Calu3 (cell line): ENCODE measurements around the gene BST2. TPM values are rescaled to one million over a fixed set of nuclear protein-coding genes. Genes with fewer than 3 reads are reported as not detected.

Experiments used
- BruUV-seq: library from RNA; stranded (reverse); fragments of 400-500 nt; replicated peaks from 2 replicates; lab custom pipeline; 2021; lab: Mats Ljungman, UMichigan
- CTCF ChIA-PET: fragments of 300-600 bp; sonication (Branson Sonifier 250); formaldehyde crosslinking; loops from one replicate; lab custom pipeline; 2022; ENCODE audit warnings: antibody characterized with exemption; lab: Charles Lee
- DNase-seq: peaks from one replicate; pipeline ENCODE4 v3.0.0; 2022
- H3K27ac Mint-ChIP-seq: one replicate; pipeline ENCODE4 v1.8.0; 2022; ENCODE audit warnings: mixed read lengths; ENCODE audit not compliant: unreplicated experiment
- H3K27me3 Mint-ChIP-seq: one replicate; pipeline ENCODE4 v1.8.0; 2022; ENCODE audit warnings: mixed read lengths; ENCODE audit not compliant: unreplicated experiment
- H3K36me3 Mint-ChIP-seq: one replicate; pipeline ENCODE4 v1.8.0; 2022; ENCODE audit warnings: mild to moderate bottlenecking, moderate library complexity, mixed read lengths; ENCODE audit not compliant: insufficient read depth, unreplicated experiment
- H3K4me1 Mint-ChIP-seq: one replicate; pipeline ENCODE4 v1.8.0; 2022; ENCODE audit warnings: mild to moderate bottlenecking, low read depth, mixed read lengths; ENCODE audit not compliant: unreplicated experiment
- H3K4me3 Mint-ChIP-seq: one replicate; pipeline ENCODE4 v1.8.0; 2022; ENCODE audit warnings: mild to moderate bottlenecking, low read depth, moderate library complexity, mixed read lengths; ENCODE audit not compliant: unreplicated experiment
- H3K9me3 Mint-ChIP-seq: one replicate; pipeline ENCODE4 v1.8.0; 2022; ENCODE audit warnings: low read depth, mixed read lengths; ENCODE audit not compliant: unreplicated experiment
- CTCF ChIP-seq: fragments of 200-600 bp; IDR thresholded peaks from one replicate; pipeline ENCODE4 v1.8.0; 2022; ENCODE audit warnings: antibody characterized with exemption; ENCODE audit not compliant: unreplicated experiment
- intact Hi-C: fragments of 100-400 bp; cut with micrococcal nuclease; formaldehyde crosslinking; loops from one replicate; pipeline ENCODE4 v1.10.0; 2022; ENCODE audit not compliant: unreplicated experiment
- total RNA-seq: library from RNA; stranded (reverse); gene quantifications from 2 replicates; pipeline ENCODE4 v1.2.3, GENCODE V29; 2022

Gene BST2
- total RNA-seq, 1 experiment from 2014 or later = 0.94 TPM

GRCh38 chr19:17415121-17415520 is 9.7 kb upstream of the BST2 start:
- H3K36me3 Mint-ChIP-seq = peaks cover 11% of the 10 kb centered on the region
- no peak overlapping the region for H3K27ac Mint-ChIP-seq
- no peaks in the 10 kb centered on the region for H3K9me3 Mint-ChIP-seq
- H3K4me3 Mint-ChIP-seq = no peak overlapping the region
- no peaks in the 10 kb centered on the region for H3K4me1 Mint-ChIP-seq
- TF ChIP-seq CTCF = no peak
- CTCF ChIA-PET = no interaction called here
- intact Hi-C loops = no loop called here
- no peak for DNase-seq
- no TSS peak for BruUV-seq
- peaks cover 21% of the 10 kb centered on the region for H3K27me3 Mint-ChIP-seq

GRCh38 chr19:17414097-17414496 is 8.7 kb upstream of the BST2 start:
- H3K4me3 Mint-ChIP-seq = no peak overlapping the region
- no peak for TF ChIP-seq CTCF
- intact Hi-C loops = no loop called here
- CTCF ChIA-PET = no interaction called here
- H3K27ac Mint-ChIP-seq = no peak overlapping the region
- BruUV-seq = no TSS peak
- H3K9me3 Mint-ChIP-seq = no peaks in the 10 kb centered on the region
- H3K36me3 Mint-ChIP-seq = peaks cover 1% of the 10 kb centered on the region
- DNase-seq = no peak
- H3K27me3 Mint-ChIP-seq = peaks cover 21% of the 10 kb centered on the region
- no peaks in the 10 kb centered on the region for H3K4me1 Mint-ChIP-seq

GRCh38 chr19:17411801-17412200 is 6.4 kb upstream of the BST2 start:
- H3K4me1 Mint-ChIP-seq = no peaks in the 10 kb centered on the region
- no peak overlapping the region for H3K27ac Mint-ChIP-seq
- H3K4me3 Mint-ChIP-seq = no peak overlapping the region
- H3K9me3 Mint-ChIP-seq = no peaks in the 10 kb centered on the region
- intact Hi-C loops = no loop called here
- no peak for TF ChIP-seq CTCF
- no TSS peak for BruUV-seq
- H3K36me3 Mint-ChIP-seq = no peaks in the 10 kb centered on the region
- CTCF ChIA-PET = no interaction called here
- DNase-seq = no peak
- H3K27me3 Mint-ChIP-seq = peaks cover 21% of the 10 kb centered on the region

- Mint-ChIP-seq H3K4me3 (no peak overlapping the region), H3K27ac (no peak overlapping the region), H3K36me3 (no peaks in the 10 kb centered on the region), H3K4me1 (no peaks in the 10 kb centered on the region), H3K9me3 (no peaks in the 10 kb centered on the region), H3K27me3 (peaks cover 21% of the 10 kb centered on the region)
- intact Hi-C loops = no loop called here
- no peak for TF ChIP-seq CTCF
- no TSS peak for BruUV-seq
- DNase-seq = no peak
- CTCF ChIA-PET = no interaction called here
Measured at GRCh38 chr19:17409990-17410389, 4.6 kb upstream of the BST2 start.
